Panc1 (cell line): Measurements from ENCODE around the gene SLC16A11.

Experiments
- SIN3A ChIP-seq: IDR thresholded peaks from 2 replicates; pipeline ENCODE4 v1.6.1; 2012; ENCODE audit warnings: low read depth, mild to moderate bottlenecking, low read length, moderate library complexity, borderline replicate concordance; ENCODE audit not compliant: insufficient read depth
- TCF7L2 ChIP-seq: IDR thresholded peaks from 2 replicates; pipeline ENCODE4 v1.6.1; 2011; ENCODE audit warnings: mild to moderate bottlenecking, low read depth, low read length, inconsistent platforms
- TF ChIP-seq, protein P1 (sequence below): fragments of 450-650 bp; IDR thresholded peaks from 2 replicates; pipeline ENCODE4 v1.5.1; 2017; ENCODE audit warnings: mild to moderate bottlenecking
- TF ChIP-seq, protein P2 (sequence below), 2 experiments: IDR thresholded peaks; 2 replicates each; pipeline ENCODE4 v1.6.1; 2011 to 2012; ENCODE audit warnings: low read depth in 2 of 2, control low read depth in 1 of 2, low read length in 1 of 2, mild to moderate bottlenecking in 1 of 2, moderate library complexity in 1 of 2; ENCODE audit not compliant: insufficient read depth in 1 of 2

DNA sequence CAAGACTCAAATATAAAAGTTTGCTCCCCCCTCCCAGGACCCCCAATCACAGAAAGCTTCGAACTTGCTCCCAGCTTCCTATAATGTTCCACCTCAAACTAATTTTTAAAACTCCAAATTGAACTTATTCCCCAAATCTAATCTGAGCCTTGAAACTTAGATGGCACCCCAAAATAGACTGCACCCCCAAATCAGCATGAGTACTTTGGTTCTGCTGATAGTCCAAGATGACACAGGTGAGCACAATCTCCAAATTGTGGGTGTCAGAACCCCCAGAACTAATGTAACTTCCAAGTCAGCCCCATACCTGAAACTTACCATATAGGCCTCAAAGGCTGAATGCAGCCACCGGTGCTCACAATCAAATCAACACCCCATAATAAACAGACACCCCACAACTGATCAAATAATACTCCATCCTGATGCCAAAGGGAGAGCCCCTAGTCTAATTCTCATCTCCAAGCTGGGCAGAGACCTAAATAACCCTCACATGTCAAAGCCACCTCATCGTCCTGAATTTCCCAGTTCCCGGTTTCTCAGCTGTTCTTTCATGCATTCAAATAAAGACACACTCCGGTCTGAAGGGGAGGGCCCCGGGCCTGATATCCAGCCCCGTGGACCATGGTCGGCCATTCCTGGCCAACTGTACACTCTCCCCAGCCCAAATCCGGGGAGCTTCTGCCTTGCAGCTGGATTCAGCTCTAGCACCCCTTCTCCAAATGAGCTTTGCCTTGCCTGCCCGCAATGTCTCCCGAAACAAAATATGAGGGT, 22.8 kb downstream of the SLC16A11 start:
- TF ChIP-seq SIN3A (no peak), TCF7L2 (no peak)
- TF ChIP-seq, protein P1, sequence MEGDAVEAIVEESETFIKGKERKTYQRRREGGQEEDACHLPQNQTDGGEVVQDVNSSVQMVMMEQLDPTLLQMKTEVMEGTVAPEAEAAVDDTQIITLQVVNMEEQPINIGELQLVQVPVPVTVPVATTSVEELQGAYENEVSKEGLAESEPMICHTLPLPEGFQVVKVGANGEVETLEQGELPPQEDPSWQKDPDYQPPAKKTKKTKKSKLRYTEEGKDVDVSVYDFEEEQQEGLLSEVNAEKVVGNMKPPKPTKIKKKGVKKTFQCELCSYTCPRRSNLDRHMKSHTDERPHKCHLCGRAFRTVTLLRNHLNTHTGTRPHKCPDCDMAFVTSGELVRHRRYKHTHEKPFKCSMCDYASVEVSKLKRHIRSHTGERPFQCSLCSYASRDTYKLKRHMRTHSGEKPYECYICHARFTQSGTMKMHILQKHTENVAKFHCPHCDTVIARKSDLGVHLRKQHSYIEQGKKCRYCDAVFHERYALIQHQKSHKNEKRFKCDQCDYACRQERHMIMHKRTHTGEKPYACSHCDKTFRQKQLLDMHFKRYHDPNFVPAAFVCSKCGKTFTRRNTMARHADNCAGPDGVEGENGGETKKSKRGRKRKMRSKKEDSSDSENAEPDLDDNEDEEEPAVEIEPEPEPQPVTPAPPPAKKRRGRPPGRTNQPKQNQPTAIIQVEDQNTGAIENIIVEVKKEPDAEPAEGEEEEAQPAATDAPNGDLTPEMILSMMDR, result no peak
- TF ChIP-seq, protein P2, sequence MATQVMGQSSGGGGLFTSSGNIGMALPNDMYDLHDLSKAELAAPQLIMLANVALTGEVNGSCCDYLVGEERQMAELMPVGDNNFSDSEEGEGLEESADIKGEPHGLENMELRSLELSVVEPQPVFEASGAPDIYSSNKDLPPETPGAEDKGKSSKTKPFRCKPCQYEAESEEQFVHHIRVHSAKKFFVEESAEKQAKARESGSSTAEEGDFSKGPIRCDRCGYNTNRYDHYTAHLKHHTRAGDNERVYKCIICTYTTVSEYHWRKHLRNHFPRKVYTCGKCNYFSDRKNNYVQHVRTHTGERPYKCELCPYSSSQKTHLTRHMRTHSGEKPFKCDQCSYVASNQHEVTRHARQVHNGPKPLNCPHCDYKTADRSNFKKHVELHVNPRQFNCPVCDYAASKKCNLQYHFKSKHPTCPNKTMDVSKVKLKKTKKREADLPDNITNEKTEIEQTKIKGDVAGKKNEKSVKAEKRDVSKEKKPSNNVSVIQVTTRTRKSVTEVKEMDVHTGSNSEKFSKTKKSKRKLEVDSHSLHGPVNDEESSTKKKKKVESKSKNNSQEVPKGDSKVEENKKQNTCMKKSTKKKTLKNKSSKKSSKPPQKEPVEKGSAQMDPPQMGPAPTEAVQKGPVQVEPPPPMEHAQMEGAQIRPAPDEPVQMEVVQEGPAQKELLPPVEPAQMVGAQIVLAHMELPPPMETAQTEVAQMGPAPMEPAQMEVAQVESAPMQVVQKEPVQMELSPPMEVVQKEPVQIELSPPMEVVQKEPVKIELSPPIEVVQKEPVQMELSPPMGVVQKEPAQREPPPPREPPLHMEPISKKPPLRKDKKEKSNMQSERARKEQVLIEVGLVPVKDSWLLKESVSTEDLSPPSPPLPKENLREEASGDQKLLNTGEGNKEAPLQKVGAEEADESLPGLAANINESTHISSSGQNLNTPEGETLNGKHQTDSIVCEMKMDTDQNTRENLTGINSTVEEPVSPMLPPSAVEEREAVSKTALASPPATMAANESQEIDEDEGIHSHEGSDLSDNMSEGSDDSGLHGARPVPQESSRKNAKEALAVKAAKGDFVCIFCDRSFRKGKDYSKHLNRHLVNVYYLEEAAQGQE (IDR thresholded peaks at IDR 0.05; ENCODE audit: insufficient read depth in 1 of 2, low read depth in 2 of 2, low read length in 1 of 2), result no peak
